Measurements from ENCODE around the gene LMLN. TPM values are rescaled to one million over a fixed set of nuclear protein-coding genes. Genes with fewer than 3 reads are reported as not detected.

The LMLN gene
- total RNA-seq, 1 experiment from 2014 or later, result 17.4 TPM

DNA sequence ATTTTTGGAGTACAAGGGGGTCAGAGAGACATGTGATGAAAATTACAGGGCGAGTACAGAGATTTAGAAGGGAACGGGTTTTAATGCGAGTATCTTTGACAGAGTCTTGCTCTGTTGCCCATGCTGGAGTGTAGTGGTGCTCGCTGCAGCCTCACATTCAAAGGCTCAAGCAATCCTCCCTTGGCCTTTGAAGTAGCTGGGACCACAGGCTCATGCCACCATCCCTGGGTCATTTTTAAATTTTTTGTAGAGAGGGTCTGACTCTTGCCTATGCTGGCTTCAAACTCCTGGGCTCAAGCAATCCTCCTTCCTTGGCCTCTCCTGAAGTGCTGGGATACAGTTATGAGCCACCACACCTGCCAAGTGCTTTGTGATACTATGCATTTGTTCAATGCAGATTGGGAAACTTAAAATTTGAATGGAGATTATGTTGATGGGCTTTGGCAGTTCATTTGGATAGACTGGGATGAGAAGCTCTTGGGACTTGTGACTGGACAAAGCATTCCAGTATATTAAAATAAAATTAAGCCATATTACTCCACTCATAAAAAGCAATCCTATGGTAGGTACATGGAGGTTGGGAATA lies 4.0 kb upstream of the LMLN start:
- Histone ChIP-seq H3K4me1 (ENCODE audit: insufficient read depth, low read length, poor library complexity, severe bottlenecking) (peaks cover 49% of the 10 kb centered on the region), H3K27ac (ENCODE audit: low read depth, low read length, poor library complexity, severe bottlenecking) (peak overlapping the region; percentile 78), H3K4me3 (ENCODE audit: low read depth, low read length, poor library complexity, severe bottlenecking) (no peak overlapping the region), H3K9me3 (ENCODE audit: low read depth, low read length, poor library complexity, severe bottlenecking) (no peaks in the 10 kb centered on the region), H3K27me3 (replicated peaks; ENCODE audit: insufficient read depth, low read depth, low read length, poor library complexity) (no peaks in the 10 kb centered on the region), H3K36me3 (ENCODE audit: insufficient read depth, low read length, poor library complexity, severe bottlenecking) (peaks cover 61% of the 10 kb centered on the region)
- intact Hi-C loops (cut with micrococcal nuclease; ENCODE audit: unreplicated experiment), result no loop called here
- TF ChIP-seq EZH2 (IDR thresholded peaks at IDR 0.05; ENCODE audit: borderline replicate concordance, low read depth, low read length, poor library complexity, severe bottlenecking), result no peak
- TF ChIP-seq, protein P1, sequence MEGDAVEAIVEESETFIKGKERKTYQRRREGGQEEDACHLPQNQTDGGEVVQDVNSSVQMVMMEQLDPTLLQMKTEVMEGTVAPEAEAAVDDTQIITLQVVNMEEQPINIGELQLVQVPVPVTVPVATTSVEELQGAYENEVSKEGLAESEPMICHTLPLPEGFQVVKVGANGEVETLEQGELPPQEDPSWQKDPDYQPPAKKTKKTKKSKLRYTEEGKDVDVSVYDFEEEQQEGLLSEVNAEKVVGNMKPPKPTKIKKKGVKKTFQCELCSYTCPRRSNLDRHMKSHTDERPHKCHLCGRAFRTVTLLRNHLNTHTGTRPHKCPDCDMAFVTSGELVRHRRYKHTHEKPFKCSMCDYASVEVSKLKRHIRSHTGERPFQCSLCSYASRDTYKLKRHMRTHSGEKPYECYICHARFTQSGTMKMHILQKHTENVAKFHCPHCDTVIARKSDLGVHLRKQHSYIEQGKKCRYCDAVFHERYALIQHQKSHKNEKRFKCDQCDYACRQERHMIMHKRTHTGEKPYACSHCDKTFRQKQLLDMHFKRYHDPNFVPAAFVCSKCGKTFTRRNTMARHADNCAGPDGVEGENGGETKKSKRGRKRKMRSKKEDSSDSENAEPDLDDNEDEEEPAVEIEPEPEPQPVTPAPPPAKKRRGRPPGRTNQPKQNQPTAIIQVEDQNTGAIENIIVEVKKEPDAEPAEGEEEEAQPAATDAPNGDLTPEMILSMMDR (conservative IDR thresholded peaks at IDR 0.05; ENCODE audit: low read depth, low read length), result no peak
- no peak for DNase-seq (ENCODE audit: low spot score)
- ChIA-PET POLR2A (ENCODE audit: low non-redundant PET) (no interaction called here), CTCF (no interaction called here)
- no TSS peak for BruUV-seq (replicated peaks)

DNA sequence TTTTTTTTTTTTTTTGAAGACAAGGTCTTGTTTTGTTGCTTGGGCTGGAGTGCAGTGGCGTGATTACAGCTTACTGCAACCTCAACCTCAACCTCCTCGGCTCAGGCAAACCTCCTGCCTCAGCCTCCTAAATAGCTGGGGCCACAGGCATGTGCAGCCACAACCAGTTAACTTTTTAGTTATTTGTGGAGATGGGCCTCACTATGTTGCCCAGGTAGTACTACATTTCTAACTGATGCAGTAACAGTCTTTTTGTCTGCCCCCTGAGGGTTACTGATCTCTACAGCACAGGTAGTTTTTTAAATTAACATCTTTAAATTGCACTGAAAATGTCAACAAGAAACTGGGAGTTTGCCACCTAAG lies 3.4 kb upstream of the LMLN start:
- peak overlapping the region; percentile 78 for H3K27ac ChIP-seq (ENCODE audit: low read depth, low read length, poor library complexity, severe bottlenecking)
- intact Hi-C loops (cut with micrococcal nuclease; ENCODE audit: unreplicated experiment), result no loop called here
- CTCF ChIA-PET, result no interaction called here
- H3K36me3 ChIP-seq (ENCODE audit: insufficient read depth, low read length, poor library complexity, severe bottlenecking), result peaks cover 55% of the 10 kb centered on the region
- no peaks in the 10 kb centered on the region for H3K27me3 ChIP-seq (replicated peaks; ENCODE audit: insufficient read depth, low read depth, low read length, poor library complexity)
- POLR2A ChIA-PET (ENCODE audit: low non-redundant PET), result no interaction called here
- DNase-seq (ENCODE audit: low spot score), result no peak
- TF ChIP-seq EZH2 (IDR thresholded peaks at IDR 0.05; ENCODE audit: borderline replicate concordance, low read depth, low read length, poor library complexity, severe bottlenecking), result no peak
- TF ChIP-seq, protein P1 (conservative IDR thresholded peaks at IDR 0.05; ENCODE audit: low read depth, low read length), result no peak
- no peak overlapping the region for H3K4me3 ChIP-seq (ENCODE audit: low read depth, low read length, poor library complexity, severe bottlenecking)
- H3K4me1 ChIP-seq (ENCODE audit: insufficient read depth, low read length, poor library complexity, severe bottlenecking), result peaks cover 50% of the 10 kb centered on the region
- BruUV-seq (replicated peaks), result no TSS peak
- H3K9me3 ChIP-seq (ENCODE audit: low read depth, low read length, poor library complexity, severe bottlenecking), result no peaks in the 10 kb centered on the region

DNA sequence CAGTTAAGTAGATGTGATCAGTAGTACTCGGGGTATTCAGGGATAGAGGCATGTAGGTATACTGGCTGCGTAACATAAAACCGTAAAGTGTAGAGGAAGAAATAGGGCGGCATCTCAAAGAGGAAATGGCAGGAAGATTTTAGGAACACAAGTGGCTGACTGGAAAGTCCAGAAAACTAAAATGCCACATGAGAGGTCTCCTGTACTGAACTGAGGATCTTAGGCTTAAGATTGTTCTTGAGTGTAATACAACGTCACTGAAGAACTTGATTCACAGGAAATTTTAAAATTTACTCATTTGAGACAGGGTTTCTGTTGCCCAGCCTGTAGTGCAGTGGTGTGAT lies 2.3 kb upstream of the LMLN start:
- no TSS peak for BruUV-seq (replicated peaks)
- no peaks in the 10 kb centered on the region for H3K9me3 ChIP-seq (ENCODE audit: low read depth, low read length, poor library complexity, severe bottlenecking)
- H3K4me1 ChIP-seq (ENCODE audit: insufficient read depth, low read length, poor library complexity, severe bottlenecking), result peaks cover 45% of the 10 kb centered on the region
- no peaks in the 10 kb centered on the region for H3K27me3 ChIP-seq (replicated peaks; ENCODE audit: insufficient read depth, low read depth, low read length, poor library complexity)
- H3K27ac ChIP-seq (ENCODE audit: low read depth, low read length, poor library complexity, severe bottlenecking), result peak overlapping the region; percentile 78
- no peak overlapping the region for H3K4me3 ChIP-seq (ENCODE audit: low read depth, low read length, poor library complexity, severe bottlenecking)
- intact Hi-C loops (cut with micrococcal nuclease; ENCODE audit: unreplicated experiment), result no loop called here
- ChIA-PET CTCF (interaction anchor here (0.6 kb wide), 1 partner anchor 221 kb away, joined by 3 read pairs; the partner anchor contains the start of gene RUBCN), POLR2A (ENCODE audit: low non-redundant PET) (no interaction called here)
- DNase-seq (ENCODE audit: low spot score), result no peak
- TF ChIP-seq EZH2 (IDR thresholded peaks at IDR 0.05; ENCODE audit: borderline replicate concordance, low read depth, low read length, poor library complexity, severe bottlenecking), result no peak
- TF ChIP-seq, protein P1 (conservative IDR thresholded peaks at IDR 0.05; ENCODE audit: low read depth, low read length), result no peak
- H3K36me3 ChIP-seq (ENCODE audit: insufficient read depth, low read length, poor library complexity, severe bottlenecking), result peaks cover 43% of the 10 kb centered on the region

Data from A673 (cell line).